ENCODE results near the gene CTNNA1.

DNA sequence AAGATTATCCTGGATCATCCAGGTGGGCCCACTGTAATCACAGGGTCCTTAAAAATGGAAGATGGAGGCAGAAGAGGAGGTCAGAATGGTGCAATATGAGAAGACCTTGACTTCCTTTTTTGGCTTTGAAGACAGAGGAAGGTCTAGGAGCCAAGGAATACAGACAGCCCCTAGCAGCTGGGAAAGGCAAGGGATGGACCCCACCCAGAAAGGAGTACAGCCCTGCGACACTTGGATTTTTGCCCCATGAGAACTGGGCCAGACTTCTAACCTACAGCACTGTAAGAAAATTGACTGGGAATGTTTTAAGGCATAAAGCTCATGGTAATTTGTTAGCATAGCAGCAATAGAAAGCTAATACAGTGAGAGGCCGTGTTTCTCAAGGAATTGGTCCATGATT lies 188.8 kb downstream of the CTNNA1 start:
- TF ChIP-seq, protein P1, sequence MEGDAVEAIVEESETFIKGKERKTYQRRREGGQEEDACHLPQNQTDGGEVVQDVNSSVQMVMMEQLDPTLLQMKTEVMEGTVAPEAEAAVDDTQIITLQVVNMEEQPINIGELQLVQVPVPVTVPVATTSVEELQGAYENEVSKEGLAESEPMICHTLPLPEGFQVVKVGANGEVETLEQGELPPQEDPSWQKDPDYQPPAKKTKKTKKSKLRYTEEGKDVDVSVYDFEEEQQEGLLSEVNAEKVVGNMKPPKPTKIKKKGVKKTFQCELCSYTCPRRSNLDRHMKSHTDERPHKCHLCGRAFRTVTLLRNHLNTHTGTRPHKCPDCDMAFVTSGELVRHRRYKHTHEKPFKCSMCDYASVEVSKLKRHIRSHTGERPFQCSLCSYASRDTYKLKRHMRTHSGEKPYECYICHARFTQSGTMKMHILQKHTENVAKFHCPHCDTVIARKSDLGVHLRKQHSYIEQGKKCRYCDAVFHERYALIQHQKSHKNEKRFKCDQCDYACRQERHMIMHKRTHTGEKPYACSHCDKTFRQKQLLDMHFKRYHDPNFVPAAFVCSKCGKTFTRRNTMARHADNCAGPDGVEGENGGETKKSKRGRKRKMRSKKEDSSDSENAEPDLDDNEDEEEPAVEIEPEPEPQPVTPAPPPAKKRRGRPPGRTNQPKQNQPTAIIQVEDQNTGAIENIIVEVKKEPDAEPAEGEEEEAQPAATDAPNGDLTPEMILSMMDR (optimal IDR thresholded peaks at IDR 0.05 in 1 of 3, IDR thresholded peaks at IDR 0.05 in 1 of 3, conservative IDR thresholded peaks at IDR 0.05 in 1 of 3; ENCODE audit: extremely low read depth in 1 of 3, insufficient read depth in 2 of 3, low read length in 3 of 3): no peak
- TF ChIP-seq EZH2 (IDR thresholded peaks at IDR 0.05; ENCODE audit: low read length): no peak

Data from keratinocyte (primary cell).